Omental fat pad (tissue), 4 donors: ENCODE measurements around the gene ATXN7L3. TPM values are rescaled to one million over a fixed set of nuclear protein-coding genes. Genes with fewer than 3 reads are reported as not detected.

Experiments
- ATAC-seq: fragments of 150-250 bp; one replicate; pipeline ENCODE4 v1.9.1; 2016; ENCODE audit warnings: mild to moderate bottlenecking, moderate library complexity; ENCODE audit not compliant: low FRiP score
- DNase-seq: peaks from one replicate; pipeline ENCODE4 v3.0.0-alpha.2; 2019; ENCODE audit warnings: low spot score
- total RNA-seq, 4 donors: library from RNA; depleted of rRNA; stranded (reverse); fragments of >200 nt; gene quantifications; one replicate each; pipeline ENCODE4 v1.1.0, GENCODE V29; 2016
- TF ChIP-seq, protein P1 (sequence below), 3 donors: fragments of 450-650 bp; IDR thresholded peaks; one replicate each; pipeline ENCODE4 v1.5.1; 2016 to 2017; ENCODE audit warnings: antibody characterized with exemption in 3 of 3, mild to moderate bottlenecking in 3 of 3, moderate library complexity in 2 of 3

ATXN7L3 gene
- total RNA-seq, 4 donors from 2014 or later = 37.8 to 55.2 (median 45.0) TPM

DNA sequence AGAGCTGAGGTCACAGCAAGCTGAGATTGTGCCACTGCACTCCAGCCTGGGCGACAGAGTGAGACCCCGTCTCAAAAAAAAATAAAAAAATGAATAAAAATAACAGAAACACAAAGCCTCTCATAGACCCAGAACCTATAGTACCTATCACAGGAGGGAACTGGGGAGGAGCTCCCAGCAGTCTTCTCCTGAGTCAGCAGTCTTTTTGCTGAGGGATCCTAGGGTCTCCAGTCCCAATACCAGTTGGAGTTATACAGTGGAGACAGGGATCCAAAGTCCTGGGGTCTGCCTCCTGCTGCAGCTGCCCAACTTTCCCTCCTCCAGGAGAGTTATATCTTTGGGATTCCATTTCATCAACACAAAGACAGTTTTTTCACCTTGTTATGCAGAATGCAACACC lies 16.7 kb downstream of the ATXN7L3 start:
- ATAC-seq = no peak
- TF ChIP-seq, protein P1, sequence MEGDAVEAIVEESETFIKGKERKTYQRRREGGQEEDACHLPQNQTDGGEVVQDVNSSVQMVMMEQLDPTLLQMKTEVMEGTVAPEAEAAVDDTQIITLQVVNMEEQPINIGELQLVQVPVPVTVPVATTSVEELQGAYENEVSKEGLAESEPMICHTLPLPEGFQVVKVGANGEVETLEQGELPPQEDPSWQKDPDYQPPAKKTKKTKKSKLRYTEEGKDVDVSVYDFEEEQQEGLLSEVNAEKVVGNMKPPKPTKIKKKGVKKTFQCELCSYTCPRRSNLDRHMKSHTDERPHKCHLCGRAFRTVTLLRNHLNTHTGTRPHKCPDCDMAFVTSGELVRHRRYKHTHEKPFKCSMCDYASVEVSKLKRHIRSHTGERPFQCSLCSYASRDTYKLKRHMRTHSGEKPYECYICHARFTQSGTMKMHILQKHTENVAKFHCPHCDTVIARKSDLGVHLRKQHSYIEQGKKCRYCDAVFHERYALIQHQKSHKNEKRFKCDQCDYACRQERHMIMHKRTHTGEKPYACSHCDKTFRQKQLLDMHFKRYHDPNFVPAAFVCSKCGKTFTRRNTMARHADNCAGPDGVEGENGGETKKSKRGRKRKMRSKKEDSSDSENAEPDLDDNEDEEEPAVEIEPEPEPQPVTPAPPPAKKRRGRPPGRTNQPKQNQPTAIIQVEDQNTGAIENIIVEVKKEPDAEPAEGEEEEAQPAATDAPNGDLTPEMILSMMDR (IDR thresholded peaks at IDR 0.05) = no peak
- DNase-seq = no peak

DNA sequence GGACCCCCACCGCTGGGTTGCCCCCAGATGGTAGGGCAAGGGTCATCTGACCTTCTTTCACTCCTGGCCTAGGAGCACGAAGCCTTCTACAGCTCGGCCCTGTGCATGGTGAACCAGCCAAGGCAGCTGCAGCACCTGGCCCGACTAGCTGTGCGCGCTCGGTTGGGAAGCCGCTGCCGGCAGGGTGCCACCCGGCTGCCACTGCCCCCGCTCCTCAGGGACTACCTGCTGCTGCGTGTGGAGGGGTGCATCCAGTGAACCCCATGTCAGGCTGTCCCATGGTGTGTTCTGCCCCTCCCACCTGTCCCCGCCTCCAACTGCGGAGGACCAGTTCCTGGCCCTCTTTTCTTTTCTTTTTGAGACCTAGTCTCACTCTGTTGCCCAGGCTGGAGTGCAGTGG lies 21.6 kb downstream of the ATXN7L3 start:
- no peak for DNase-seq
- ATAC-seq = no peak
- TF ChIP-seq, protein P1 (IDR thresholded peaks at IDR 0.05) = no peak

- ATAC-seq = no peak
- TF ChIP-seq, protein P1 (IDR thresholded peaks at IDR 0.05) = no peak
- no peak for DNase-seq
Measured at GRCh38 chr17:44177640-44178039, 22.0 kb downstream of the ATXN7L3 start.

- peak; percentile 28 for ATAC-seq
- TF ChIP-seq, protein P1 (IDR thresholded peaks at IDR 0.05) = no peak
- no peak for DNase-seq
Measured at GRCh38 chr17:44176671-44177501, 22.8 kb downstream of the ATXN7L3 start.

- TF ChIP-seq, protein P1 (IDR thresholded peaks at IDR 0.05) = no peak
- DNase-seq (no peak), ATAC-seq (no peak)
Measured at GRCh38 chr17:44176257-44176656, 23.4 kb downstream of the ATXN7L3 start.

DNA sequence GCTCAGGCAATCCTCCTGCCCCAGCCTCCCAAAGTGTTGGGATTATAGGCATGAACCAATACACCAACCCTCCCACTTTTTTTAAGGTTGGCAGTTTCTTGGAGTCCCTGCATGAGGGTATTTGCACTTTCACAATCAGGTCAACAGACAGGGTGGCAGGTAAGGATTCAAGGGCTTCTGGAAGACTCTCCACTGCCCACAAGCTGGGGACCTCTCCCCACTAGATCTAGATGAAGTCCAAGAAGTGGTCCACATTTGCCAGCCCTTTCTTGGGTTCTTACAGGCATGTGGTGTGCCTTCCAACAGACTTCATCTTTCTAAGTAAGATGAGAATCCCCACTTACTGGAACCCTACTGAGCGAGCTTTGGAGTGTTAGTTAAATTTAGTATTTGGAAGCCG lies 25.3 kb downstream of the ATXN7L3 start:
- DNase-seq = no peak
- TF ChIP-seq, protein P1 (IDR thresholded peaks at IDR 0.05) = no peak
- ATAC-seq = no peak

DNA sequence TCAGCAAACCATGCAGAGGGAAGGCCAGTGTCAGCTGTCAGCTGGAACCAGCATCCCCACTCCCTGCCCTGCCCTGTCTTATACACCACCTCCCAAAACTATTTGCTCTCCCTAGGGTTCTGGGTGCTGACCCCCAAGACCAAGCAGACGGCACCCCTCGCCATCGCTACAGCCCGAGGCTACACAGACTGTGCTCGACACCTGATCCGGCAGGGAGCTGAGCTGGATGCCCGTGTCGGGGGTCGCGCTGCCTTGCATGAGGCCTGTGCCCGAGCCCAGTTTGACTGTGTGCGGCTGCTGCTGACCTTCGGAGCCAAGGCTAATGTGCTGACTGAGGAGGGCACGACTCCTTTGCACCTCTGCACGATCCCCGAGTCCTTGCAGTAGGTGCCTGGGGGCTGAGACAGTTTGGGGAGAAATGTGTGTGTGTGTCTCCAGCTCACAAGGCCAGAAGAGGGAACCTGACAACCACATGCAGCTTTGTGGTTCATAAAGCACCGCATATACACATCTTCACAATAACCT lies 27.7 kb downstream of the ATXN7L3 start:
- TF ChIP-seq, protein P1 (IDR thresholded peaks at IDR 0.05) = no peak
- ATAC-seq = no peak

More for the DNA sequence above, 27.7 kb downstream of the ATXN7L3 start:
- no peak for DNase-seq
